Right atrium auricular region (tissue), 2 donors: ENCODE measurements around the gene MCM5. TPM values are rescaled to one million over a fixed set of nuclear protein-coding genes. Genes with fewer than 3 reads are reported as not detected.
A peak's percentile ranks its signal among the peaks of the same experiment; 100 is the strongest.

Experiments
- DNase-seq: peaks from one replicate; pipeline ENCODE4 v3.0.0-alpha.2; 2019; ENCODE audit warnings: low spot score
- H3K27ac ChIP-seq, 2 donors: fragments of 200-600 bp; sonication (generic); 1 replicate in 1 of 2; 2 replicates in 1 of 2; pipeline ENCODE4 v1.5.1; 2016 to 2019
- H3K27me3 ChIP-seq, 2 donors: fragments of 200-600 bp; sonication (generic); one replicate each; pipeline versions ENCODE4 v1.5.1 to v1.6.0; 2017 to 2019
- H3K36me3 ChIP-seq: fragments of 200-600 bp; sonication (generic); one replicate; pipeline ENCODE4 v1.5.1; 2016
- H3K4me1 ChIP-seq, 2 donors: fragments of 200-600 bp; sonication (generic); one replicate each; pipeline versions ENCODE4 v1.5.1 to v1.6.0; 2017 to 2019
- H3K4me3 ChIP-seq, 2 donors: fragments of 200-600 bp; sonication (generic); 1 replicate in 1 of 2; 2 replicates in 1 of 2; pipeline ENCODE4 v1.5.1; 2017 to 2019; ENCODE audit warnings: mild to moderate bottlenecking in 1 of 2, moderate library complexity in 1 of 2
- H3K9me3 ChIP-seq, 2 donors: fragments of 200-600 bp; sonication (generic); one replicate each; pipeline ENCODE4 v1.5.1; 2019
- total RNA-seq, 2 donors: library from RNA; depleted of rRNA; stranded (reverse); fragments of >200 nt; gene quantifications; one replicate each; pipeline ENCODE4 v1.1.0, GENCODE V29; 2016
- TF ChIP-seq, protein P1 (sequence below), 2 donors: fragments of 200-600 bp; sonication (generic); IDR thresholded peaks; one replicate each; pipeline ENCODE4 v1.5.1; 2019; ENCODE audit warnings: antibody characterized with exemption in 2 of 2

Gene MCM5
- total RNA-seq, 2 donors from 2014 or later: 5.3 to 6.8 TPM

DNA sequence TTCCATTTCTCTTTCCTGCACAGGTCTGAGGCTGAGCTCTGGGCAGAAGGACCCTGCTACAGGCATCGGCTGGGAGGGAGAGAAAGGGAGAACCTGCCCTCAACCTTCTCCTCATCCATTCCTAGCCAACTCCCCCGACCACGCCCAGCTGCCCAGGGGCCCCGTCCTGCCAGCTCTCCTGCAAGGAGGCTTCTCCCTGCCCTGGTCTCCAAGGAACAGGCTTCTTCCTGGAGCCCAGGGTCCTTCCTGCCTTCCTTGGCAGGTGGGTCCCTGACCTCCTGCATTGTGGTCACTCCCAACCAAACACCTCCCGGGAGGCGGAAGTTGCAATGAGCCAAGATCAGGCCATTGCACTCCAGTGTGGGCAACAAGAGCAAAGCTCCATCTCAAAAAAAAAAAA lies 31.6 kb upstream of the MCM5 start:
- peaks cover 0 to 18% of the 10 kb centered on the region in 2 donors for H3K4me1 ChIP-seq
- no peak overlapping the region for H3K27ac ChIP-seq
- TF ChIP-seq, protein P1, sequence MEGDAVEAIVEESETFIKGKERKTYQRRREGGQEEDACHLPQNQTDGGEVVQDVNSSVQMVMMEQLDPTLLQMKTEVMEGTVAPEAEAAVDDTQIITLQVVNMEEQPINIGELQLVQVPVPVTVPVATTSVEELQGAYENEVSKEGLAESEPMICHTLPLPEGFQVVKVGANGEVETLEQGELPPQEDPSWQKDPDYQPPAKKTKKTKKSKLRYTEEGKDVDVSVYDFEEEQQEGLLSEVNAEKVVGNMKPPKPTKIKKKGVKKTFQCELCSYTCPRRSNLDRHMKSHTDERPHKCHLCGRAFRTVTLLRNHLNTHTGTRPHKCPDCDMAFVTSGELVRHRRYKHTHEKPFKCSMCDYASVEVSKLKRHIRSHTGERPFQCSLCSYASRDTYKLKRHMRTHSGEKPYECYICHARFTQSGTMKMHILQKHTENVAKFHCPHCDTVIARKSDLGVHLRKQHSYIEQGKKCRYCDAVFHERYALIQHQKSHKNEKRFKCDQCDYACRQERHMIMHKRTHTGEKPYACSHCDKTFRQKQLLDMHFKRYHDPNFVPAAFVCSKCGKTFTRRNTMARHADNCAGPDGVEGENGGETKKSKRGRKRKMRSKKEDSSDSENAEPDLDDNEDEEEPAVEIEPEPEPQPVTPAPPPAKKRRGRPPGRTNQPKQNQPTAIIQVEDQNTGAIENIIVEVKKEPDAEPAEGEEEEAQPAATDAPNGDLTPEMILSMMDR (IDR thresholded peaks at IDR 0.05): no peak
- H3K27me3 ChIP-seq: no peaks in the 10 kb centered on the region
- no peak for DNase-seq
- H3K4me3 ChIP-seq: no peak overlapping the region
- no peaks in the 10 kb centered on the region for H3K9me3 ChIP-seq
- no peaks in the 10 kb centered on the region for H3K36me3 ChIP-seq

DNA sequence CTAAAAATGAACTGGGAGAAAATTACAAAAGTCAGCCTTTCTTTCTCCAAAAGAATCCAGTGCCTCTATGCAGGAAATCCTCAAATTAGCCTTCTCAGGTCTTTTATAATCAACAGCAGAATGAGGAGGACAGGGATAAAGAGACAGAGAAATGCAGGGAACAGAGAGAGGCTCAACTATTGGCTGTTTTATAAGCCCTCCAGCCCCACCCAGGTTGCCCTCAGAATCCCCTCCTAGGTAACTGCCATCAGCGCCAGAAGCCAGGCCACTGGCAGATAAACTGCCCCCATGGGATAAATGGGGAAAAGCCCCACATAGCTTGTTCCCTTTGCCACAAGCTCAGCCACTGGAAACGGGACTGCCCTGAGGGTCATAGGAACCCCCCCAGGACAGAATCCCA lies 29.9 kb upstream of the MCM5 start:
- no peaks in the 10 kb centered on the region for H3K9me3 ChIP-seq
- DNase-seq: no peak

DNA sequence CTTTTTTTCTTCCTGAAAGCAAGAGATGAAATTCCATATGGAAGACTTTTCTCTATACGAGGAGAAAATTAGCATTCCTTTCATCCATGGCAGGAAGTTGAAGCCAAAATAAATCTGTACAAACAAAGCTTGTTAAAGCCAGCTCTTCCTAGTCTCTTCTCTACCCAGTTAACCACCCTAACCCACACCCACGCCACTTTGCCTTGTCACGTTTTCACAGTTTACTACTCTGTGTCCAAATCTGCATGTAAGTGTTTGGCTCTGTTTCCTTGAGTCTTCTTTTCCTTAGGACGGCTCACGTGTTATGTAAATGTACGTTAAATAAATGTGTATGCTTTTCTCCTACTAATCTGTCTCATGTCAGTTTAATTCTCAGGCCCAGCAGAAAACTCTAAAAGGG lies 26.2 kb upstream of the MCM5 start:
- no peaks in the 10 kb centered on the region for H3K9me3 ChIP-seq
- no peak overlapping the region for H3K4me3 ChIP-seq
- TF ChIP-seq, protein P1 (IDR thresholded peaks at IDR 0.05): no peak
- no peaks in the 10 kb centered on the region for H3K36me3 ChIP-seq
- no peaks in the 10 kb centered on the region for H3K27me3 ChIP-seq
- no peak overlapping the region for H3K27ac ChIP-seq
- peaks cover 0 to 40% of the 10 kb centered on the region in 2 donors for H3K4me1 ChIP-seq
- DNase-seq: no peak

More for the DNA sequence above, 29.9 kb upstream of the MCM5 start:
- H3K4me1 ChIP-seq: peaks cover 0 to 18% of the 10 kb centered on the region in 2 donors
- no peaks in the 10 kb centered on the region for H3K27me3 ChIP-seq
- no peak overlapping the region for H3K27ac ChIP-seq
- no peak overlapping the region for H3K4me3 ChIP-seq
- H3K36me3 ChIP-seq: no peaks in the 10 kb centered on the region
- TF ChIP-seq, protein P1 (IDR thresholded peaks at IDR 0.05): no peak

DNA sequence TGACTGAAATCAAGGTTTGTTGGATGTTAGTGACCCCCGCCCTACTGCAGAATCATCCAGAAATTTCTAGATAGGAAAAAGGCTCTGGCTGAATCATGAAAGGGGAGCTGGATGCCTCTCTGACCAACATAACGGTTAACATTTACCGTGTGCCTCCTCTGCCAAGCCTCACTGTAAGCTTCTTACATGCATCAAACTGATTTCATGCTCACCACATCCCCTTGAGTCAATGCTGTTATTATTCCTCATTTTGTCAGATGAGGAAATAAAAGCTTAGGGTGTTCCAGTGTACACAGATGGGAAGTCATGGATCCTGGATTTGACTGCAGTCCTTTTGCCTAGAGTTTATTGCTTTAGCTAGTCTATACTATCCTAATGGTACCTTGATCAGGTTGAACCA lies 24.9 kb upstream of the MCM5 start:
- peaks cover 0 to 32% of the 10 kb centered on the region in 2 donors for H3K4me1 ChIP-seq
- H3K27ac ChIP-seq: peak overlapping the region in 1 of 2 donors; percentile 26

DNA sequence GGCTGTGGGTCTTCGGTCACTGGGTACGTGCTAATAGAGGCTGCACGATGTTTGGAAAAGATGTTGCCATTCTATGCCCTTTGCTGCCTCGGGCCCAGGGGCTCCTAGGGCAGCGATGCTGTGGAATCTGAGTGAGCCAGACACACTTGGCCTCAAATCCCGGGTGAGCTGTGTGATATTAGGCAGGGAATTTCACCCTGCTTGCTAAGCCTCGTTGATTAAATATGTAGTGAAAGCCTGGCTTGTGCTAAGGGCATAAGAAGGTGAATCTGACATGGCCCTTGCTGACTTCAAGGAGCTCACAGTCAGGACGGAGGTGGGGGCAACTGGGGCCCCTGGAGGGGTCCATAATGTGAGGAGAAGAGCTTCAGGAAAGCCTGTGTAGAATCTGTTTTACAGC lies 24.4 kb upstream of the MCM5 start:
- DNase-seq: no peak
- Histone ChIP-seq H3K36me3 (no peaks in the 10 kb centered on the region), H3K27me3 (no peaks in the 10 kb centered on the region), H3K27ac (peak overlapping the region in 1 of 2 donors; percentile 26), H3K9me3 (no peaks in the 10 kb centered on the region), H3K4me3 (no peak overlapping the region), H3K4me1 (peaks cover 0 to 31% of the 10 kb centered on the region in 2 donors)
- TF ChIP-seq, protein P1 (IDR thresholded peaks at IDR 0.05): no peak

More for the DNA sequence above, 24.9 kb upstream of the MCM5 start:
- H3K4me3 ChIP-seq: no peak overlapping the region
- H3K36me3 ChIP-seq: no peaks in the 10 kb centered on the region
- no peak for DNase-seq
- H3K9me3 ChIP-seq: no peaks in the 10 kb centered on the region
- TF ChIP-seq, protein P1 (IDR thresholded peaks at IDR 0.05): no peak
- H3K27me3 ChIP-seq: no peaks in the 10 kb centered on the region
